Activated CD4-positive, CD25-positive, alpha-beta regulatory T cell treated with anti-CD3 and anti-CD28 coated beads, Interleukin-2, amount 50 U/mL, for 72 hours (primary cell): ENCODE results near the gene MPDU1.
A peak's percentile ranks its signal among the peaks of the same experiment; 100 is the strongest.
"Not testable (repeated sequence)": the region's sequence is repeated elsewhere in the genome, so short reads cannot be mapped to it uniquely, and the experiment has no call there.

Experiments used
- DNase-seq: peaks from one replicate; pipeline ENCODE4 v3.0.0; 2021

Gene MPDU1

GRCh38 chr17:7582396-7583252 lies 1.0 kb upstream of the MPDU1 start:
- no peak for DNase-seq

- DNase-seq = no peak
Measured at GRCh38 chr17:7586673-7587419, 3.2 kb downstream of the MPDU1 start.

GRCh38 chr17:7587420-7588151 lies 3.9 kb downstream of the MPDU1 start:
- DNase-seq = no peak

GRCh38 chr17:7588553-7589203 lies 5.0 kb downstream of the MPDU1 start:
- no peak for DNase-seq

GRCh38 chr17:7589204-7589868 lies 5.7 kb downstream of the MPDU1 start:
- peak; percentile 66 for DNase-seq

DNA sequence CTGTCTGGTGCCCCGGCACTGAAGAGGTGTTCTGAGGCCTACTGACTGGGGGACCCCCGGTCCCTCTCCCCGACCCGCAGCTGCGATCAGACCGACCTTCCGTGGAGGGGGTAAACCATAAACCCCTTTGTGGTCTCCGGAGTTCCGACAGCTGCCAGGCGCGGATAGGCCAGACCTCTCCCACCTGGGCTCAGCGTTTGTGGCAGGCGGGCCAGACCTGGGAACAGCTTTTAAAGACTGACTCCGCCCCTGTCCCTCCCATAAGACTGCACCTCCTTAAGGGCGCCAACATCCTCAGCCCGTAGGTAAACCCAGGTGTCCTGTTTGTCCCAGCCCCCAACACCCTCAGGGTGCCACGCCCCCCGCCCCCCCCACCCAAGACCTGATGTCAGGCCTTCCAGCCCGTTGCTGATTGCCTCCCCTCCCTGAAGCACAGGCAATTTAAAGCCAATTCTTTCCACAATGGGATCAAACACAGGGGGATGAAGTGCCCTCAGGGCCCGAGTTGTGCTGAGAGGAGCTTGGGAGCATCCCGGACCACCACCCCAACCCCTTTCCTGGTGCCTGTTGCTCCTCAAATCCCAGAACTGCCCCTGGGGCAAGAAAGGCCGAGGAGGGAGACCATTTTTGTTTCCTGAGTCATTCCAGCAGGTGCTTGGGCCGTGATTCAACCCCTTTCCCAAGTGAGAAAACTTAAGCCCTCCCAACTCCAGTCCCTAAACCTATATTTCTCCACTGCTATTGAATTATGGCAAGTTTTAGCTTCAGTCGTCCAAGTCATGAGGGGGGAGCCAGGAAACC lies 6.4 kb downstream of the MPDU1 start, which contains the start of gene SOX15:
Gene SOX15 (minus strand): TSS at position 204 of the 801 bp plus-strand sequence. CDS start 418 bp downstream, outside the sequence.
- DNase-seq = no peak

DNA sequence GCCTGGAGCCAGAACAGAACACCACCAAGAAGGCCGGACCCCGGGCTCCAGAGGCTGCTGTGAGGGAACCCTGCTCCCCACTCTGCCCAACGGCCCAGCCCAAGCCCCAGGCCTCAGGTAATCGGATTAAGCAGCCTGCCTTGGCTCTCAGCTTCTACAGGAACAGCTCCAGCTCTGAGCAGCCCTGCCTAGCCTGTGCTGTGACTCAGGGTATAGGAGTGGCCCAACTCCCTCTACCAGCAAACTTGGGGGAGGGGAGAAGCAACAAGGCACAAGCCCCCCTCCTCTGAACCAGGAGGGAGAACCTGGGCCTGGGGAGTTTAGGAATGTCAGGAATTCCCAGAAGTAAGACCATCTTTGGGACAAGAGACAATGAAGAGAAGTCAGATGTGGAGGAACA lies 7.1 kb downstream of the MPDU1 start:
- no peak for DNase-seq

DNA sequence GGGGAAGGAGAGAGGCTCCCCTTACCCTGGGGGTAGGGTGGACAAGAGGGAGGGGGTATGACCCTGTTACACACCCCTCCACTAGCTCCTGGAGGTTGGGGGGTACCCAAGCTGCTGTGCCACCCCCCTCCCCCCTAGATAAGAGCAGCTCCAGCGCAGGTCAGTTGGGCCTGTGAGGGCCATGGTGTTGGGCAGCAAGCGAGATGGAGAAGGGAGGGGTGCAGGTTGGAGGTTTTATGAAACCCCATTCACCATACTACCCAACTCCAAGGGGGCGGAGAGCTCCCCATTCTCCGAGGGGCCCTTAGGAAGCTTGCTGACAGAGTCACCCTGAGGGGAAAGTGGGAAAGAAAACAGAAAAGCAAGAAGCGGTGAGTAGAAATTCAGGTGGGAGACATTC lies 7.9 kb downstream of the MPDU1 start:
- no peak for DNase-seq

DNA sequence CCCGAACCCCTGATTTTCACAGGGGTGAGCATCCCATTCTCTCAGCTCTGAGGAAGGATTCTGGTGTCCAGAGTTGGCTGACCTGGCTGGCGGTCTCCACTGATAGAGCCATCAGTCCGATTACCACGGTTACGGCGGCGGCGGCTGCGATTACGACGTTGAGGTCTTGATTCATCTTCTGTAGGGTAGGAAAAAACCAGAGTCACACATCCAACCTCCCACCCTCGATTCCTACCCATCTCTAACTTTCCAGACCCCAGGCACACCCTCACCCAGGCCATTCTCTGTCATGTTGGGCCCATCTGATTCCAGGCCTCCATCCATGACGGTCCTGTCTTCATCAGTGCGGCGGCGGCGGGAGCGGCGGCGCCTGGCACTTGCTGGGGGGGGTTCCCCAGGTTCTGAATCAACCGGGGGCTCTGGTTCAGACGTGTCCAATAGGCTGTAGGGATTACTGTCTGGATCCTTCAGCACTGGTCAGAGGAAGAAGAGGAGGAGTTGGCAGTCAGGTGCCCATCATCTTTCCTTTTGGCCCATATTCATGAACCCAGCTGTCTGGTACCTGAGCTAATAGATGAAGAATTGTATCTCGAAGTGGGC lies 8.9 kb downstream of the MPDU1 start:
- no peak for DNase-seq

DNA sequence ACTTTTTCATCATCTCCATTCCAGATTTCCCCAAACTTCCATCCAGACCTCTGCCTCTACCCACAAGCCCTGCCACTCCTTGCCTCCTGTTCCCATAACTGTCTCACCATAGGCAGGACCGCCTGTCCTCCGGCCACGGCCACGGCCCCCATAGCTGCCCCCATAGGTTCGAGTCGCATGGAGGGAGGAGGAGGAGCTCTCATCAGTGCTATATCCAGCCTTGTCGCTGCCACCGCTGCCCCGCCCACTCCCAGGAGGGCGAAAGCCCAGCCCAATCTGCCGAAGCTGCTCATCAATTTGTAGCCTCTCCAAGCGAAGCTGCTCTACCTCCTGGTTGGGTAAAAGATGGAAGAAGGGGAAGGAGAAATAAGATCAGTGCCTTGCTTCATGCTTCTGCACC lies 9.6 kb downstream of the MPDU1 start:
- DNase-seq = no peak

DNA sequence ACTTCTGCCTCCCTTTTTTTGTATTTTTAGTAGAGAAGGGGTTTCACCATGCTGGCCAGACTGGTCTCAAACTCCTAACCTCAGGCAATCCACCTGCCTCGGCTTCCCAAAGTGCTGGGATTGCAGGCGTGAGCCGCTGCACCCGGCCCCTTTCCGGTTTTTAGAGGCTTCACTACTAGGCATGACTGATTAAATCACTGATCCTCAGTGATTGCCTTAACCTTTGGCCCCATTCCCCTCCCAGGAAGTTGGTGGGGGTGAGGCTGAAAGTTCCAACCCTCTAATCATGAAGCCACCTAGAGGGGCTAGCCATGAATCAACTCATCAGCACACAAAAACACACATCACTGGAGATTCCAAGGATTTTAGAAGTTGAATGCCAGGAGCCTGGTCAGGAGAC lies 13.9 kb downstream of the MPDU1 start:
- DNase-seq = not testable (repeated sequence)

- DNase-seq = no peak
Measured at GRCh38 chr17:7606280-7606679, 22.6 kb downstream of the MPDU1 start.

DNA sequence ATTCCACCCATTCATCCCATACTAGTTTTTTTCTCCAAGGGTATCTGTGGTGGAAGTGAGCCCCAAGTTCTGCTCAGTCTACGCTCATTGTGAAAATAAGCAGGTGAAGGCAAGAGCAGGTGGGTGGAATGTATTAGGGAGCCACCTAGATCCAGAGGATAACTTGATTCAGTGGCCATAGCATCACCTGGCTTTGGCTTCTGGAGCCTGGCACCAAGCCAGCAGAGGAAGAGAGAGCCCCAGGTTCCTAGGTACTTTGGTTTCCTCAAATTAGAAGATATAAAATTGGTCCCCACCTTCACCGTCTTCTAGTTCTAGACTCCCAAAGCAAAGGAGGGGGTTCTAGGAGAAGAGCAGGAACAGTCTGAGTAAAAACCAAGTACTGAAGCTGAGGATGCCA lies 27.0 kb downstream of the MPDU1 start:
- DNase-seq = no peak

DNA sequence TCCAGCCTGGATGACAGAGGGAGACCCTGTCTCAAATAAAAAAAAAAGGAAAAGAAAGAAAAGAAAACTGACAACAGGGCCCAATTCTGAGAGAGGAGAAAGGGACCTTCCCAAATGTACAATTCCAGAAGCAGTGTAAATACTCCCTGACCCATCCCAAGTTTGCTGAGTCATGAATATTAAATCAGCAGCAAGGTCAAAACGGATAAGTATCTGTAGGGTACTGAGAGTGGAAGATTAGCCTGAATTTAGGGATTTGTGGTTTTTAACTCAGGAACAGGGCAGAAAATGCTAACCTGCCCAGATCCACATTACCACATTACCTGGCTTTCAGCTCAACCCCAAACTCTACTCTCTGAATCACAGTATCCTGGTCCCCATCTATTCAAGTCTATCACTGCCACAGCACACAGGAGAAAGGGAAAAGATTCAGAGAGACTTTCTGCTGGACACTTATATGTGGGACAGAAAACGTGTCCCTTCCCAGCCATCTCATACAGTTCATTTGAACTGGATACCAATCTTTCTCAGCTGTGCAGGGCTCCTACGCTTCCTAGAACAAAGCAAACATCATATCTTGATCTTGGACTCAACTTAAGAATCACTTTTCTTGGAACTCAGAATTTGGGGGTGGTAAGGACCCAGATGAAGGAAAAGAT lies 28.1 kb downstream of the MPDU1 start:
- no peak for DNase-seq

GRCh38 chr17:7612294-7612640 lies 28.6 kb downstream of the MPDU1 start:
- no peak for DNase-seq

DNA sequence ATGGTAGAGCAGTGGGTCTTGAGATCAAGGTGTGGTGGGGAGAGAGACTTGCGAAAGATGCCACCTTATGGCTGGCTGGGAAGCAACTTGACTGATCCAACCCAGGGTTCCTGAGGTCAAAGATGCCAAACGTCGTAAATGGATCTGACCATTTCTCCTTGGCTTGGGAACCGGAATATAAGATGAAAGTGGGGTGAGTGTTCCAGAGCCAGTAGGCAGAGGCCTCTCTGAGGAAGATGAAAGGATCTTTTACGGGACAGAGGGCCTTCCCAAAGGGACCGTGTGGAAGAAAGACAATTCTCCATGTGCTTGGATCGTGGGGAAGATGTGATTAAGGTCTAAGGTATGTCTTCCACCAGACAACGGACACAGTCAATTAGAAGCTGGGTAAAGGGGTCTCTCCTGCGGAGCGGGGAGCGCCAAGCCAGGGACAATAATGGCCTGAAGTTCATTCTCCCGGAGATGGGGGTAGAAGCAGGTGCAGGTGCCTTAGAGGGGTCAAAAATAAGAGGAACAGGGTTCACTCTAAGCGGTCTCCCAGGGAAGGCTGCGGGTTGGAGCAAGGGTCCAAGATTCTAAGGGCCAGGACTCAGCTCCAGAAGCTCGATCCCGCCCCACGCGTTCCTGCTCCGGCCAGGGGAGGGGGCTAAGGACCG lies 30.2 kb downstream of the MPDU1 start:
- no peak for DNase-seq

DNA sequence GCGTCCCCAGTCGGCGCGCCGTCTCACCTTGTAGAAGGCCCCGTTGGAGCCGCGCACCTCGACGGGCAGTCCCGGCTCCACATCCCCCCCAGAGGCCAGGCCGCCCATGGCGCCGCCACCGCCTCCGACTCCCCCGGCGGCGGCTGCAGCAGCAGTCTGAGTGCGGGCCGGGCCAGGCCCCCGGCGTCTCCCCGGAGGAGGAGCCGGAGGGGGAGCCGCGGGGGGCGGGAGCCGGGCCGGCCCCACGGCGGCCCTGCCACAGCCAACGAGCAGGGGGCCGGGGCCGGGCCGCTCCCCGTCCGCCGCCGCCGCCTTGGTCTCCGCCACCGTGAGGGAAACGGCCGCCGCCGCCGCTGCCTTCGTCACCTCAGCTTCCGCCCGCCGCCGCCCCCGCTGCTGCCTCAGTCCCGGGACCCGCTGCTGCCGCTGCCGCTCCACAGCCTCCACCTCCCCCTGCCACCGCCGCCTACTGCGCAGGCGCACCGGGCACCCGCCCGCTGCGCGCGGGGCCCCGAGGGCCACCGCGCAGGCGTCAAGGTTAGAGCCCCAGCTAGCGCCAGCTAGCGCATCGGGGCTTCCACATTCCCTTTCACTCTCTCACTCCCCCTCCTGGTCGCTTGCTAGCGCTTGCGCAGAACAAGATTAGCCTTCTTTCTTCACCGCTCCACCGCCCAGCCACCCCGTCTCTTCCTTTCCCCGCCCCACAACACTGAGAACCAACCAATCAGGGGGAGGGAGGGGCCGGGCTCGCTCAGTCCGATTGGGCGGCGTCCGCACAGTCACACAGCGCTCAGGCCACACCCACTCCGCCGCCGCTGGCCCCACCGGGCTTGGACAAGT lies 31.0 kb downstream of the MPDU1 start, which contains the start of gene FXR2:
Gene FXR2 (minus strand): TSS at position 473 of the 840 bp plus-strand sequence. CDS start 365 bp downstream, at position 108.
- peak; percentile 95 for DNase-seq

GRCh38 chr17:7615265-7615747 lies 31.7 kb downstream of the MPDU1 start:
- DNase-seq = no peak

DNA sequence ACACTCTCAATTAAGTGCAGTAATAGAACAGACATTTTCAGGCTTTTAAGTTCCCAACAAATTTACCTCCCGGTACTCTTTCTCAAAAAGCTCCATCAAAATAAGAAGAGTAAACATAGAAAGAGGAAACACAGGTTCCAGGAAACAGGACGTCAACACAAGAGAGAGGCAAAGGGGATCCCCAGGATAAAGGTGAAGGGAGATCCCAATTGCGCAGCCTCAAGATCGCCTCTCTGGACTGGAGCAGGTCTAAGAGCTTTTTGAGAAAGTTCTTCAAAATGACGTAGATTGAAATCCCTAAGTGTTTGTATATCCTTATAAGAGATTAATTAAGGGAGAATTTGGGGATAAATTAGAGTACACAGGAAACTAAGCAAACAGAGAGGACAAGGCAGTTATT lies 35.0 kb downstream of the MPDU1 start:
- DNase-seq = no peak
